DMS114 treated with DMSO at 0.1 percent for 48 hours (cell line): ENCODE data around the gene DLG2.
A peak's percentile ranks its signal among the peaks of the same experiment; 100 is the strongest.
"Not testable (repeated sequence)": the region's sequence is repeated elsewhere in the genome, so short reads cannot be mapped to it uniquely, and the experiment has no call there.

Experiments
- DNase-seq: peaks from one replicate; lab custom pipeline; 2025; ENCODE audit not compliant: unreplicated experiment; lab: John Stamatoyannopoulos, UW

Gene DLG2

DNA sequence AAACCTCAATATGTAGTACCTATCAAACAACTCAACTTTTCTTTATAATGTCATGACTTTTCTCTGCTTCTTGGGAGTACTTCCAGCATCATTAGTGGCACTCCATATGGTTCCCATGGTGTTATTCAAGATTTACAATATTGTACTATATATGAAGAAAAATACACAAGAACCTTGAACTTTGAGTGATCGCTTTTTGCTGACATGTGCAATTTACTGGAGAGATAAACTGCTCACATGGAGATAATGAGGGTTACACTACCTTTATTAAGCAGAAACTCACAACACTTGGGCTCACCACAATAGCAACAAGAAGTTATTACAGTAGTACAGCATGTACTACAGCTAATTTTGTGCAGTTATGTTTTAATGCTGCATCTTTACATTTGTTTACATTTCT, 388.2 kb downstream of the DLG2 start:
- DNase-seq: no peak

DNA sequence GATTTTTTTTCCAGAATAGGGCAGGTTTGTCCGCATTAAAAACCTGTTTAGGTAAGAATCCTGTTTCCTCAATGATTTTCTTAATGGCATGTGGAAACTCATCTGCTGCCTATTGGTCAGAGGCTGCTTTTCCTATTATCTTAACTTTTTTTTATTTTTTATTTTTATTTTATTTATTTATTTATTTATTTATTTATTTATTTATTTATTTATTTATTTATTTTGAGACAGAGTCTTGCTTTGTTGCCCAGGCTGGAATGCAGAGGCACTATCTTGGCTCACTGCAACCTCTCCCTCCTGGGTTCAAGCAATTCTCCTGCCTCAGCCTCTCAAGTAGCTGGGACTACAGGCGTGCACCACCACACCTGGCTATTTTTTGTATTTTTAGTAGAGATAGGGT, 389.1 kb downstream of the DLG2 start:
- DNase-seq: not testable (repeated sequence)

DNA sequence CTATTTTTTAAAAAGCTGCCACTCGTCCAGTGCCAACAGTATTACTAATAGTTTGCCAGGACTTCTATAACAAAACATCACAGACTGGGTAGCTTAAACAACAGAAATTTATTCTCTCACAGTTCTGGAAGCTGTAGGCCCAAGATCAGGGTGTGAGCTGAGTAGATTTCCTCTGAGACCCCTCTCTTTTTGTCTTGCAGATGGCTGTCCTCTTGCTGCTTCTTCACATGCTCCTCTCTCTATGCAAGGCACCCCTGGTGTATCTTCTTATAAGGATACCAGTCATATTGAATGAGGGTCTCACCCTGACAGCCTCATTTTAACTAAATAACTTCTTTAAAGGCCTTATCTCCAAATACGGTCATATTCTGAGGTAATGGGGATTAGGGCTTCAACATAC, 390.9 kb downstream of the DLG2 start:
- no peak for DNase-seq

DNA sequence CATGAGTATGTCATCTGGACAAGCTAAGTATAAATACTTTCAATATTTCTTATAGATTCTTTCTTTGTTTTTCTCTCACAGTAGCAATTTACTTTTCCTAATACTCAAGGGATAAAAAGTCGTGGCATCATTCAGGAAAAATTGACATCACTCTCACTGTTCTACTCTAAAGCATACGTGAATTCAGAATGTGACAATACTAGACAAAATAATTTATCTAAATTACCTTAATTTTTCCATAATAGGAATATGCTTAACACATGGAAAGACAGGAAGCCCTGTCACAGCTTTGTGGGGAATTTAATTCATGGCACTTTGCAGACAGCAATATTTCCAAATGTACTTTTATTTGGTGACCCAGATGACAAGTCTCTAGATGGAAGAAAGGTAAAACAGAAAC, 394.6 kb downstream of the DLG2 start:
- DNase-seq: no peak

DNA sequence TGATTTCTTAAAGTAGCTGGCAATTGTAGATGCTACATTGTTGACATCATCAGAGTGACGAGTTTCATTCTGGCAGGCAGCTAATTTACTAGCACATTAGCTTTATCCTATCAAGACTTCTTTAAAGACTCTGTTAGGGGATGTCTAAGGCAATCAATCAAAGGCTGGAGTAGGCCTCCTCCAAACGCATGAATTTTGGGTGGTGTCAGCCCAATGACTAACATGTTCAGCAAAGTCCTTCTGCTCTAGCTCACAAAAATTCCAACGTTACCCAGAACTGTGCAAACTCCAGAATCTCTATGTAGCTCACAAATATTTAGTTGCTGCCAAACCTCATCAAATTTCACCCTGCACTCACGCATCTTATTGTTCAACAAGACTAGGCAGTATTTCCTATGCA, 395.6 kb downstream of the DLG2 start:
- DNase-seq: no peak

DNA sequence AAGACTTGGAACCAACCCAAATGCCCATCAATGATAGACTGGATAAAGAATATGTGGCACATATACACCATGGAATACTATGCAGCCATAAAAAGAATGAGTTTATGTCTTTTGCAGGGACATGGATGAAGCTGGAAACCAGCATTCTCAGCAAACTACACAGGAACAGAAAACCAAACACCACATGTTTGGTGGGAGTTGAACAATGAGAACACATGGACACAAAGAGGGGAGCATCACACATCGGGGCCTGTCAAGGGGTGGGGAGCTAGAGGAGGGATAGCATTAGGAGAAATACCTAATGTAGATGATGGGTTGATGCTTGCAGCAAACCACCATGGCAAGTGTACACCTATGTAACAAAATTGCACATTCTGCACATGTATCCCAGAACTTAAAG, 397.4 kb downstream of the DLG2 start:
- DNase-seq: not testable (repeated sequence)

DNA sequence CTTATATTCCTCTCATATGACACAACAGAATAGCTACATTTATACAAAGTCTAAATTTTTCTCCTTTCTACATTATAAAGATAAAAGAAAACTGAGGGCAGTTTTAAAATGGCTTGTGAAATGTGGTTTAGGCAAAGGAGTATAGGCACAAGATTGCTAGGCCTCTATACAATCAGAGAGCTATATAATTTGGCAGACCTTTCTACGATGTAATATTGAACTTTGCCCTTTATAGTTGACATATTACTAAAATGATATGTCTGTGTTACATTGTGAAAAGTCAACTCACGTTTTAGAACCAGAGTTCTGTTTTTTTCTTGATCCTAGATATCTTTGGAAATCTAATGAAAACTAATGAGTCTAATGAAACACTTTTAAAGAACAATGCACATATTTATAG, 430.2 kb downstream of the DLG2 start:
- no peak for DNase-seq

DNA sequence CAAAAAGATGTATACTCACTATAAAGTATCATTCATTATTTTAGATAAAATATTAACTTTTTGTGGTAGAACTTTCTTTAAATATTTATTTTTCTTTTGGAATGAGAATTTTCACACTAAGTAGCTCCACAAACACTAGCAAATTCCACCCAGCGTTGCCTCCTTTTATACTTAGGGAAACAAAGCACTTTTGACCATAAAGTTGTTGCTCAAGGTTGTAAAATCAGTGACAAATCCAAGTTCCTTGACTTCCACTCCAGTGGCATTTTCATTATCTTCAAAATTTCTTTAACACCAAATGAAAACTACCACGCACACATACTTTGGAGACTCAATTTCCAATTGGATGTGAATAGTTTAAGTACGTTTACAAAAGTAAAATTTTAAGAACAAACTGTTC, 431.2 kb downstream of the DLG2 start:
- no peak for DNase-seq

DNA sequence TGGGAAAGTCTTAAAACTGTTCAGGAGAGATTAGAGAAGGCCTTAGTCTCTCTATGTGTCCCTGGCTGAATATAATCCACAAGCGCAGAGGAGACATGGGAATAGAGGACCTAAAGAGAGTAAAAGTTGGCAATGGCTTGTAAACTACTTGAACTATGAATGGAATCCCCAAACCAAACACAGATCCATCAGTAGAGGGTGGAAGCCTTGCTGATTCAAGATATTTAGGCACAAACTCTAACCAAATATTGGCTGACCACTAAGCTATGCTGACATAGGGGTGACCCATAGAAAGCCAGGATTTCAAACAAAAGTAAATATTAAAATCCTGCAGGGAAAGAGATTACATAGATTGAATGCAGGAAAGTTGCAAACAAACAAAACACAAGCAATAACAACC, 439.2 kb downstream of the DLG2 start:
- no peak for DNase-seq

DNA sequence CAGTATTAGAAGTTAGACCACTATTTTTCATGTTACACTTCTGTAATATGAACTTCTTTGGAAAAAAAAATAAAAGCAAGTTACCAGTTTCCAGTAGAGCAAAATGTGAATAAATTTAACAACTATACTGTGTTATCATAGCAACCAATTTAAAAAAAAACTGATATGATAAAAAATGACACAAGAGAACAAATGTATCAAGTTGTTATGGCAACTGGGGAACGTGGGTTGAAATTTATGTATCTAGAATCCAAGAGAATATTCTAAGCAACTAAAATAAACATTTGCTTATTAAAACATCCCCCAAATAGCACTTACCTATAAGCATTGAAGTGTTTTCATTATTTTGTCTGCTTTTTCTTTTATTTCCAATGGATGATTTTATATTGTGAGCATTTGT, 442.4 kb downstream of the DLG2 start:
- DNase-seq: no peak

DNA sequence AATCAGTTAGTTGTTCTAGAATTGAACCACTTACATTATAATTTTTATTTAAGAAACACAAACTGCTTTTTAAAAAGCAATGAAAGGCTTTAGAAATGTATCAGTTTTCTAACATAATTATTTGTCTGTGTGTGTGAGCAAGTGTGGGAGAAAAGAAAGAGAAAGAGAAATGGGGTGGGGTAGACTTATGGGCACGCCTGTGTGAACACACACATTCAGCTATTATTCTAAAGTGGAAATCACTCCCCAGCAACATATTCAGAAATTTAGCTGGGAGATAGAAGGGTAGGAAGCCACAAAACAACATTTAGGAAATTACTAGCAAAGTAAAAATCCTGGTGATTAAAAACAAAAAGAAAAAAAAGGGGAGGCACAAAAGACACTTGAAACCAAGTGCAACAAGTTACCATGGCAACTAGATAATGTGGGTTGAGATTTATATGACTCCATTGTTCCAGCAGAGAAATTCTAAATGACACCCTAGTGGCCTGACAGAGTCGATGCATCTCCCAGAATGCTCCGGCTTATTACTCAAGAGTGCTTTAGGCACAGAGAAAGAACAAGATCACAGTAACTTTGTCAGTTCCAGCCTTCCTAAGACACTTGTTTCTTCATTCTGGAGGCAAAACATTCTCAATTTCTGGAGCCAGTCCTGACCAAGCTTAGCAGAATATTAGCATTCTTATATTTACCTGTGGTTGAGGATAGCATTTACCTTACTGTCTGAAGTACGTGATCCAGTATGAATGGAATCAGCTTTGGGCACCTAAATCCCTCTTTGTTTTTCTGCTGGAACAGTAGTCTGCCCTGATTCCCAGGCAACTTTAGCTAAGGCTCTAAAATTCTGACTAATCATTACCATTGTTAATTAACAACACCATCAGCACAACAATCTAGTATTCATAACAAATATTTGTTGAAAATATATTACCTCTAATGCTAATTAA, 444.4 kb downstream of the DLG2 start:
- DNase-seq: peak; percentile 1

DNA sequence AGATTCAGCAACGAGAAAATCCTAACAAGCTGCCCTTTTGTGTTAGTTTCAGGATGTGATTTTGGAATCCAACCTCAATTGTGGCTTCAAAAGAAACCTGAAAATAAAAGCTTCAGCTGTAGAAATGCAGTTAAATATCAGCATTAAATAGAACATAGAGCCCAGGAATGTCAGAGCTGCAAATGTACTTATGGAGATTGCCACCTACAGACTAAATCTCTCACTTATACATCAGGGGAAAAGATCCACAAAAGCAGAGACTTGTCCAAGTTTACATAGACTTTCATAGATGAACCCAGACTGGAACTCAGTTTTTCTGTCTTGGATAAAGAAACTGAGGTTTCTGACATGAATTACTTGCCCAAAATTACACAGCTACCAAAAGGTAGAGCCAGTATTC, 446.6 kb downstream of the DLG2 start:
- no peak for DNase-seq

DNA sequence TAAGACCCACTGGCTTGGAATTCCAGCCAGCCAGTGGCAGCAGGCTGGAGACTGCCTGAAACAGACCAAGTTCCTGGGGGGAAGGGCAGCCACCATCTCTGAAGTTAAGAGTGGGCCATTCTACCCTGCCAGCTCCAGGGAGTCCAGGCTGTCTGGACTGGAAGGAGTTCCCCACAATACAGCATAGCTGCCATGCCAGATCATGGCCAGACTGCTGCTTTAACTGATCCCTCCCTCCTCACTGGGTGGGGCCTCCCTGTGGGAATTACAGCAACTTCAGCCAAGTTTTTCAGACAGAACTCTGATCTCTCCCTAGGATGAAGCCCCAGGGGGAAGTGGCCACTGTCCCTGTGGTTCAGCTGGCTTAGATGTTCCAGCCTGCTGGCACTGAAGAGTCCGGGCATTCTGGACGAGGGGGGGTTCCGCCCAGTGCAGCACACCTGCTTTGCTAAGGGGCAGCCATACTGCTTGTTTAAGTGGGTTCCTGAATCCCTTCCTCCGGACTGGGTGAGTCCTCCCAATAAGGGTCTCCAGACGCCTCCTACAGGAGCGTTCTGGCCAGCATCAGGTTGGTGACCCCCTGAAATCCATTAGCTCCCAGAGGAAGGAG, 455.4 kb downstream of the DLG2 start:
- DNase-seq: no peak

DNA sequence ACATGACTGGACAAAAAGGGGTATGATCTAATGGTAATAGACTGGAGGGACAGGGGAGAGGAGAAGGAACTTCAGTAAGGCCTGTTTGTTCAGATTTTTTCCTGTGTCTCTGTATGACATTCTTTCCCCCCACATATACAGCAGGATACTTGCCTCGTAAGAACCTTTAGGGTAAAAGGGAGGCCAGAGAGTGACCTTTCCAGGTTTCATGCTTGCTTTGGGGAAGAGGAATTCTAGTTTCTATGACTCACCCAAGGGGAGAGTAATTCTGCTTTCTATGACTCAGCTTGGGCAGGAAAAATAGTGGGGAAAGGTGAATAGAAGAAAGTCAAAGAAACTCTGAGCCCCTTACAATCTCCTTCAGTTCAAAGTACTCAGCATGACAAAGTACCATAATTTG, 457.0 kb downstream of the DLG2 start:
- DNase-seq: no peak

DNA sequence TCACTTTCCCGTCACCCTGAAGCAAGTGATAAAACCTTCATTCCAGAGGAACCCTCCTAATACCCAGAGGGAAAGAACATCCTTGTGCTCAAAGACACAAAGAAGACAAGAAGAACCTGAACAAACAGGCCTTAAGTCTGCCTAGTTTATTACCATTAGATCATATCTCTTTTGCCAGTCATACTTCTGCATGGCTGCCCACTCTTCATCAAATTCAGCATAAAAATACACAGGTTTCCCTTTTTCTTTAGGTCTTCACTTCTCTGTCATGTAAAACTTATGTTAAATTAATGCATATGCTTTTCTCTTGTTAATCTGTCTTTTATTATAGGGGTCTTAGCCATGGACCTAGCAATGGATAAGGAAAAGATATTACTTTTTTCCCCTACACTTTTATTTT, 459.7 kb downstream of the DLG2 start:
- no peak for DNase-seq

DNA sequence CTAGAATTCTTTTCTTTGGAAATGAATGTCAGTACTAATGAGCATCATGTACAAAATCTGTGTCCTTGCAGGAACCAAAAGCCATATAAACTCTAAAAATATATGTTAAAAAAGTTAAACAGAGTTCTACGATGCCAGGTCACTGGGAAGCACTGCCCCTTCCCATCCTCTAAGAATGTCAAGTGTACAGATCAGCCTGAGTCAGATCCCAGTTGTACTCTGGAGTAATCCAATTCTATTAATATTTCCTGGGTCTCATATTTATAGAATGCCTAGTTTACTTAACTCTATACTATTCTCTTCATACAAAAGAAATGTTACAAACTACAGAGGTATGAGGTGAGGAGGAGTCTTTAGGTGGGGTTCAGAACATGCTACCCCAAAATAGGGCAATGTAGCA, 460.1 kb downstream of the DLG2 start:
- no peak for DNase-seq

DNA sequence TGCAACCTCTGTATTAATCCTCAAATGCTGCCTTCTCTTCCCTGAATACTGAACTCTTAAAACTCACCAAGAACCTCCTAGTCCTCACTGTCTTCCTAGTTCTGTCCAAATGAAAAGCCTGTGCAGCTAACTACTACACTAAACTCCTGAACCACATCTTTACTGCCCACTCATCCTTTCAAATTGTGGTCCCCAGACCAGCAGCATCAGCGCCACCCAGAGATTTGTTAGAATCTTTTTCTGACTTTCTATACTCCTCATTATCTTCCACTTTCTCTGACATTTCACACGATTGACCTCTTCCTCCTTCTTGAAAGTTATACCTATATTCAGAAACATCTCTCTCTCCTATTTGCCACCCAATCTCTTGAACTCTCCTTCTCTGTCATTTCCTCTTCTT, 461.3 kb downstream of the DLG2 start:
- DNase-seq: no peak

DNA sequence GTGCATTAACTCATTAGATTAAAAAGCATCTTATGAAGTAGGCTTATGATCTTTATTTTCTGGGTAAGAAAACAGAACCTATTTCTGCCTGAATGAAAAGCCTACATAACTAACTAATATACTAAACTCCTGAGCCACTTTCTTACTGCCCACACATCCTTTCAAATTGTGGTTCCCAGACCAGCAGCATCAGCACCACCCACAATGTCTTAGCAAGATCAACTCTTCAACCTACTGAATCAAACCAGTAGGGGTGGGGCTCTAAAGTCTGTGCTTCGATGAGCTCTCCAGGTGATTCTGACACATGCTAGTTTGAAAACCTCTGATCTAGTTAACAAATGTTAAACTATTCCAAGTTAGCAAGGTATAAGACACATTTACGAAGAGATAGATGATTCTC, 462.4 kb downstream of the DLG2 start:
- no peak for DNase-seq

DNA sequence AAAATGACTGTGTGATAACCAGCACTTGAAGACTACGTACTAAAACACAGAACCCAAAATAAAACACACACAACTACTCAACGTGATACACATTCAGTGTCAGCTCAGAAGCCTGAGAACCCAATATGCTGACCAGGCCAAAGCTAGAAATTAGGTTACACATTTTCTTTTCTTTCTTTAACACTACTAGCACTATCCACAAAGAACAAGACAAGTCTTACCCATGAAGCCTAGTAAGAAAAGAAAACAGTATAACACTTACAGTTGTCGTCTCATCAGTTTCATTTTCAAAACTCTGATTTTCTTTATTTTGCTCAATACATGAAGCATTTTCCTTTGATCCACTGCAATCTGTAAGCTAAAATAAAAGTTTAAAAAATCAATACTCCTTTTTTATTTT, 472.9 kb downstream of the DLG2 start:
- DNase-seq: no peak

DNA sequence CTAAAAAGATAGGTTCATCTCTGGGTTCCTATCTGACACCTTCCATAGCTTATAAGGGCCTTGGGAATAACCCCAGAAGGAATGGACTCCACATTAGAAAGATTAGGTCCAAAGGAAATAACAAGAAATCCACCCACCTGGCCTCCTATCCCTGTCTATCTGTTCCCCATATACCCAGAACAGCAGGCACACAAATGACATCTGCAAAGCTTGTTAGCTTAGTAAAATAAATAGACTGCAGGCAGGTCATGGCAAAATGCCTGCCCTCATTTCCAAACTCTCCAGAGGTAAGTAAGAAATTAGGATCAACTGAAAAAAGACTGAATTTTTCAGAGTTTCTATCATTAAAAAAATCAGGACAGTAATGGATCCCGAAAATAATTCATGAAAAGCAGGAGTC, 489.5 kb downstream of the DLG2 start:
- no peak for DNase-seq

DNA sequence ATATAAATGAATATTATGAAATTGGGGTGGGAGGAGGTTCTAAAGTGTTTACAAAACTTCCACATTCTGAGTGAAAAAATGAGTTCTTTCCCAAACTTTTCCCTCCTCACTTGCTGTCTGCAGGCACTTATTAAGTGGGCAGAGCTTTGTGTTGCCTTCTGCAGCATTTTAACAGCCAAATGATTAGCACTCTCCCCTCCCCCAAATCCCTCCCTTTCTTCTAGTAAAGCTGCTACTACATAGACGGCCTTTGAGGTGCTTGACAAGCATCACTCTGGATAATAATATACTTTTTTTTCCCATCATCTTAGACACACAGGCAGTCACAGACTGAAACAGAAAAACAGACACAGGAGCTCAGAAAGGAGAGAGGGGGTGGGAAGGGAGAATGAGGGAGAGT, 493.5 kb downstream of the DLG2 start:
- DNase-seq: no peak

DNA sequence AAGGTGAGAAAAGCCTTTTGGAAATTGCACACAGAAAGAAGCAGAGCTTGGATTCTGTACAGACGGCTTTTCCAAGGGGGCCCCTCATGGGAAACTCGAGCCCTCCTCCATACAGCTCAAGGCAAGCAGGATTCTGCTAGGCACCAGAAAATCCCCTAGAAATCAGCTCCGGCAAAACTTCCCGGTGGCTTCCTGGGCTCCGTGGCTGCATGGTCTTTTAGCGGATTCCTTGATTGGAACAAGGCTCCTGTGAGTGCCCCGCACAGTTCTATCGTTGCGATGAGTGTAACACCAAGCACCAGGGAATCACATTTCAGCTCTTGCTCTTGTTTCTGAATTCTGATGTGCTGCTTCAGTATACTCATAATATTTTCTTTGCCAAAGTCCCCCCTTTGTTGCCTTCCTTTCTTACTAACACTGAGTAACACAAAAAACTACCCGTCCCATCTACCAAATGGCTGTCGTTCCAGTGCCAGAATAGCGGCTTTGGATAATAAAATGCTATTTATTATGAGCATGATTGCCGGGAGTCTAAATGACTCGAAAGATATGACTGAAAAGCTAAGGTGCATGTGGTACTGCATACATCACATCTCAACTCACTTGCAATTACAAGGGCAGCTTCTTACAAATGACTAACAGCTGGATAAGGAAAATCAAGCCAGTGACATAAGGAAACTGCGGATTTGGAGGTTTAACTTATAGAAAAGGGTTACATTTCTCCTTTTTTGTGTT, 494.1 kb downstream of the DLG2 start:
- DNase-seq: no peak
